CD4-positive, alpha-beta T cell treated with Interleukin-15 for 4 hours (primary cell): ENCODE data around the gene TCP11.

Experiments used
- DNase-seq: peaks from one replicate; pipeline ENCODE4 v3.0.0-alpha.2; 2020; ENCODE audit warnings: low spot score

The TCP11 gene

DNA sequence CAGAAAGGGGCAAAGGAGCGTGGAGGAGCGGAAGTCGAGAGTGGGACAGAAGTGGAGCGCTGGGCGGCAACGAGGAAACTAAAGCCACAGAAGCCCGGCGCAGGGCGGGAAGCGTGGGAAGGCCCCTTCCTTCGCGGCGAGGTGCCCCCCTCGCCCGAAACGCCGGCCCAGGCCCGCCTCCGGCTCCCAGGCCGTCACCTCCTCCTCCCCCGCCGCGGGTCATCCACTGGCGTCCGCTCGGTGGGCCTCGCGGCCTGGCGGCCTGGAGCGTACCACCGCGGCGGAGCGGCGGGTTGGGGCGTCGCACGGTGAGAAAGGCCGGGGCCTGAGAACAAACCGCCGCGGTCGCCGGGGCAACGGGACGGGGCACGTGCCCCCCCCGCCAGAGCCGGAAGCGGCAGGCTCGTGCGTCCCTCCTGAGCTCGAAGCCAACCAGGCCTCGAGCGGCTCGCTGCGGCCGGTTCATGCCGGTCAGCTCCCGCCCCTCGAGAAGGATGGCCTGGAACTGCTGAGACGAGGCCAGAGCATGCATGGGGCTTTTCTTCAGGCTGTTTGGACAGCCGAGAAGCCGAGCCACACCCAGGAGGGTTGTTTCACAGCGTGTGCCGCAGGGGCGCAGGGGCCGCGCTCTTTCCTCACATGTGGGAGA lies at the start of gene TCP11:
TCP11 (minus strand) TSS at position 333 of the 649 bp plus-strand sequence. CDS start 469 bp downstream, outside the sequence.
- no peak for DNase-seq

DNA sequence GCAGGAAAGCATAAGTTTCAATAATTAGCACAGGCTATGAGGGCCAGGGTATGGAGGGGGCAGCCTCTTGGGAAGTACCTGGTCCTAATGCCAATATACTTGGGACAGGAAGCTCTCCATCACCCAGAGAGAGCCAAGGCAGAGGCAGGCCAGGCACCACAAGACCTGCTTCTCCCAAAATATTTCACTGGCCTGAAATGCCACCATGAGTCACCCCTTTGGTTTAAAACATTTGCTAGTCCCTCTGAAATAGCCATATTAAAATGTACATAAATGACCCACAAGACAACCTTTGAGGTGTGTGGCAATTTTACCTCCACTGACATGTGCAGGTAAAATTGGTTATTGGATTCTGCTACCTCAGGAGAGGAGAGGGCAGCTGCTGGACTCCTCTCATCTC lies 49.2 kb upstream of the TCP11 start:
- DNase-seq: no peak

DNA sequence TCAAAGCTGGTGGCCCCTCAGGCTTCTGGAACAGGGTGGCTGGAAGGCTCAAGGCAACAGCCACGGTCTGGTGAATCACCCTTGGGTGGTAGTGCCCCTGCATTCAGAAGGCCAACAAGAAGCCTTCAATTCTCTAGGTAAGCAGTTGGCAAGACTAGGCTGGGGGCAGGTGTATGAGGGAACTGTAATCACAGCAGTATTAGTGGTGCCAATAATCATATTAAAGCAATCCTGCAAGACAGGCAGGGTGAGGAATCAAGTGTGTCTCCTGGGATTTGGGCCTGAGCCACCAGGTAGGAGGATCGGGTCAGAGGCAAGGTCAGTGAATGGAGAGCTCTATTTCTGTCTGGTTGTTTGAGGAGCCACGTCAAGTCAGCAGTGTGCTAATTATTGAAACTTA lies 47.7 kb upstream of the TCP11 start:
- no peak for DNase-seq

DNA sequence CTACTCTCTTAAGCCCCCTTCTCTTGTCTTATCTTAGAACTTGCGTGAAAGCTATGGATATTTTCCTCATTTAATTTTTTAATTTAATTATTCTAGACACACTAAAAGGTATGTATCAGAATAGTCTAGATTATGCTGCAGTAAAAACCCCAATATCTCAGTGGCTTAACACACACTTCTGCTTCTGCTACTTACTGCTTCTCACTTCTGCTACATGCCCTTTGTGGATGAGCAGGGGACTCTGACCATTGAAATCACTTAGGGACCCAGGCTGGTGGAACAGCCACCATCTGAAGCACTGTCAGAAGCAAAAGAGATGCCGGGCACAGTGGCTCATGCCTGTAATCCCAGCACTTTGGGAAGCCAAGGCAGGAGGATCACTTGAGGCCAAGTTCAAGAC lies 45.4 kb upstream of the TCP11 start:
- DNase-seq: no peak

GRCh38 chr6:35185971-35186370 lies 44.8 kb upstream of the TCP11 start:
- no peak for DNase-seq

DNA sequence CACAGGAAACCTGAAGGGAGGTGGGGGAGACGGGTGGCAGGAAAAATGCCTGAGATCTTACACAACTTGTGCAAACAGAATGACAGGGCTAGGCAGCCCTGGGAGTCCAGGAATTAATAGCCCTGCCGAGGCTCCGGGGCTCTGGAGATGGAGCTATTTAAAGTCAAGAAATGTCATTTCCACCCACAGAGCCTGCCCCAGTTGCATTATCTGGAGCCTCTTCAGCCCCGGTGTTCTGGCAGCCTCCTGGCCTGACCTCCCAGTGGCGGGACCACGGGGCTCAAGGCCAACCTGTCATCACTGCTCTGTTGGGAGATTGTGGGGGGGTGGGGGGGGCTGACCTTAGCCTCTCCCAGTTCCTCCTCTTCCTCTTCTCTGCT lies 44.2 kb upstream of the TCP11 start:
- no peak for DNase-seq

DNA sequence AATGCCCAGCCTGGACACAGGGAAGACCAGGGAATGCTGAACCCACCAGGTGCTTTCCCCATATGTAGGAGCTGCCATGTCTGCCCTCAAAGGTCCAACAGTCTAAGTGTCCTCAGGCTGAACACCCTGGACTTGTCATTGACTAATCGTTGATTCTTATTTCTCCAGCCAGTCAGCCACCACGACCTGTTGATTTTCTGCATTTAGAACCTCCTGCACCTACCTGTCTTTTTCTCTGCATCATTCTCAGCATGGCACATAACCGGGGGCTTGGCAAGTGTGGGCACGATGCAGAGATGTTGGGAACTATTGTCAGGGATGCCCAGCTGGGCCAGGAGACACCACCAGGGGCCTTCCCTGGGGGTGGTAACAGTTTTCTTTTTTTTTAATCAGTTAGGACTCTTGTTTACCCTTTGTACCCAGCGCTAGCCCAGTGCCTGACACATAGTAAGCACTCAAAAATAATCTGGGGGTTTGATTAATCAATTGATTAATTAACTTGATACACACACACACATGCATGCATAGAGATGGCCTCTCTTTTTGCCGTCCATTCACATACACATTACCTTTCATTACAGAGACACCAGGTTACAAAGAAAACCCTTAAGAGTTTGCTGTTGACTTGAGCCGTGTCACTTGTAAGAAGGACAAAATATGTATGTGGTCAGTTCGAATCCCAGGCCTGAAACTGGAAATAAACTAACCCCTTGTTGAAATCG lies 43.6 kb upstream of the TCP11 start:
- no peak for DNase-seq

GRCh38 chr6:35183935-35184334 lies 42.8 kb upstream of the TCP11 start:
- no peak for DNase-seq

DNA sequence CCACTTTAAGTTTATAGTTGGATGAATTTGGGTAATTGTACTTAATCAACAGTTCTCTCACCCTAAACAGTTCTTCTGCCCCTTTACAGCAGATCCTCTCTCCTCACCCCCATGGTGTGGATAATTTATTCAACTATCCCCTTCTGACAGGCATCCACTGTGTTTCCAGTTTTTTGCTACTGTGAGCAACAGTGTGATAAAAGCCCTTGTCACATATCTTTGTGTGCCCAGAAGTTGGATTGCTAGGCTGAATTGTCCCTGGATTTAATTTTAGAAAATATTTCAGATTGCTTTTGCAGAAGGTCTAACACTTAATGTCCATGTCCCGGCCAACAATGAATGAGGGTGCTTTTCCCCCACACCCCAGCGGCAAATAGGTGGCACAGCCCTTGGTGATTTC lies 42.1 kb upstream of the TCP11 start:
- no peak for DNase-seq

DNA sequence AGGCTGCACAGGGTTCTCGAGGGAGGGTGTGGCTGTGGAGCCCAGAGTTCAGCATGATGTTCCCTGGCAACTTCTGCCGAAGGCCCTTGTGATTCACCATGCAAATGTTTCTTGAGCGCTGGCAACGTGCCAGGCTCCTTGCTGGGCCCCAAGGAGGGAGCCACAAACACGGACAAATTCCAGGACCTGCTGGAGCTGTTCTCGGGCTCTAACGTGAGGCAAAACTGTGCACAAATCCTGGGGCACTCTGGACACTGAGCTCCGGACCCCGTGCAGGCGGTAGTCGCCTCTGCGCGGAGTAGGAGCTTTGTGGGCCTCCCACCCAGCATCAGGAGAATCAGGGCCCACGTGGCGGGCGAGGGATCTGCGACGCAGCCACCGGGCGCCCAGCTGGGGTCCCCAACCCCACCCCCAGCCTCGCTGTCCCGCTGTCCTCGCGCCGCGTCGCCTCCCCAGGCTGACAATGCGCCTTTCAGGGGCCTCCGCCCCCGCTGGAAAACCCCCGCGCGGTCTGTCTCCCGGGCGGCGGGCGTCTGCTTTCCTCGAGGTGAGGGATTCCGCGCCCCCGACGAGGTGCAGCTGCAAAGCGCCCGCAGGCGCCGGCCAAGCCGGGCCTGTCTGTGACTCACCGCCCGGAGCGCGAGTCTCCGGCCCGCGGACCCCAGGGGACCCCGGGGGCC lies 40.9 kb upstream of the TCP11 start:
- no peak for DNase-seq

DNA sequence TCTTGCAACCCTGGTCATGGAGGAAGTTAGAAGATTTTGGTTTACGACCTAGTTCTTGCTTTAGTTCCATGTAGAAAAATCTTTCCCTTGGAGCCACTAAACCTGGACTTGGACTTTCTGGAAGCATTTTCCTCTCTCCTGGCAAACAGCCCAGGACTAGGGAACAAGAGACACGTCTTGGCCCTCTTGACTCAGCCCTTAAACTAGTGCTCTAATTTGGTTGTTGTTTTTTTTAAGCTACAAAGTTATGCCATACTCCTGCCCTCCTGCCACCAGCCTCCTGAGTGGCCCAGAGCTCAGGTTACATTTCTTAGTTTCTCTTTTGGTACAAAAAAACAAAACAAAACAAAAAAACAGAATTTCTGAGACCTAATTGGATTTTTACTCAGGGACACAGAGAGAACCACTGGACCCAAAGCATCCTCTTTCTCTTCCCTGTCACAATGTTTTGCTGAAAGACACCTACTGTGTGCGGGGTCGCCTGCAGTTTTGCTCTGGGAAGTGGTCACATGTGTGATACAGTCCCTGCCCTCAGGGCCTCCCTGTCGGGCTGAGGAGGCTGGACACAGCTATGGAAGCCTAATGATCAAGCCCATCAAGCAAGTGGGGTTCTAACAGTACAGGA lies 40.3 kb upstream of the TCP11 start:
- DNase-seq: no peak

GRCh38 chr6:35179901-35180535 lies 38.9 kb upstream of the TCP11 start:
- DNase-seq: no peak

DNA sequence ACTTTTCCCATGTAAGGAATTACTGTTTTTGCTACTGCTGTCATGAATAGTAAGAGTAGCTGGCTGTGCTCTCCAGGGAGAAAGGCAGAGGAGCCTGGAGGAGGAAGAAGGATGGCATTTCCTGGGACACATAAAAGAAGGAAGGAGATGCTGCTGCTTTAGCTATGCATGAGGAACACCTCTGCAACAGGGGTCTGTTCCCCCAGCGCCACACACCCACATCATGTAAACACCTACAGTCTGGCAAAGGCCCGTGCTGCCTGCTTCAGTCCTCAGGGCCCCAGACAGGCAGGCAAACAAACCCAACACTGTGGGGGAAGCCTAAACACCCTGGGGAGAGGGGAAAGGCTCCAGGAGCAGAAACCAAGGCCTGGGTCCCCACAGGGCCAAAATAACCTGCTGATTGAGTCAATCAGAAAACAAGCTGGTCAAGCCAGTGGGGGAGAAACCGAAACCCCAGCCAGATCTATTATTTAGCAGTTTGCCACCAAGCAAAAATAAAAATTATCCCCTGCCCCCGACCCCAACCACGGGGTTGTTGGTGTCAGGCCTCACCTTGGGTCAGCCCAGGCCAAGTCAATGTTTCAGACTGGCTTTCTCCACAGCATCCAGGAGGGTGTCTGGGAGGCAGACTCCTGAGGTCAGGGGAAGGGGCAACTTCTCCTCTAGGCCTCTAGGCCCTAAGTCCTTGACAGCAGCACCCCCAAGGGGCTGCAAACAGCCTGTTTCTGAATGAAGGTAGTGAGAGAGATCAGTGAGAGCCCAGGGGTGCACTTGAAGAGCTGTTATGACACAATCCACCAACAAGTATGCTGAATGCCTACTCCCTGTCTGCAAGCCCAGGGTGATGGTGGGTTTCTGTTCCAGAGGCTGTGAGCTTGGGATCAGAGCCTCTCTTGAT lies 38.0 kb upstream of the TCP11 start:
- DNase-seq: no peak

GRCh38 chr6:35178012-35178411 lies 36.9 kb upstream of the TCP11 start:
- DNase-seq: no peak

- DNase-seq: no peak
Measured at GRCh38 chr6:35177596-35177995, 36.5 kb upstream of the TCP11 start.

DNA sequence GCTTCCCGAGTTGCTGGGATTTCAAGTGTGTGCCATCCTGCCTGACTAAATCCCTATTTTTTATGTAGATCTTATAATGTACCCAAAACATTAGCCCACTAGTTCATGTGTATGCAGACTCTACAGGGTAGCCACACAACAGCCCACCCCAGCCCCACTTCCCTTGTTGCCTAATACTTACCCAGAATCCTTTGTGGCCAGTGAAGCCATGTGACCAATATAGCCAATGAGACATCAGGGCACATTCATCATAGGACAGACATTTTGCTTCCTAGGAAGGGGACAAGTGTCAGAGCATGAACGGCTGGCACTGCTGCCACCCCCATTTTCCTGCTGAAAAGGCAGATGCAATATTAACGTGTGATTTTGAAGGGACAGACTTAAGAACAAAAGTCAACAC lies 36.0 kb upstream of the TCP11 start:
- DNase-seq: no peak

GRCh38 chr6:35176301-35177024 lies 35.3 kb upstream of the TCP11 start:
- DNase-seq: no peak

GRCh38 chr6:35174501-35174900 lies 33.4 kb upstream of the TCP11 start:
- DNase-seq: no peak

GRCh38 chr6:35174088-35174434 lies 32.9 kb upstream of the TCP11 start:
- DNase-seq: no peak

- DNase-seq: peak; percentile 7
Measured at GRCh38 chr6:35173427-35174087, 32.4 kb upstream of the TCP11 start.
